T-helper 9 cell (primary cell): ENCODE results near the gene CRYBG2.
A peak's percentile ranks its signal among the peaks of the same experiment; 100 is the strongest.
"Not testable (repeated sequence)": the region's sequence is repeated elsewhere in the genome, so short reads cannot be mapped to it uniquely, and the experiment has no call there.

ENCODE experiments used
- DNase-seq: peaks from one replicate; pipeline ENCODE4 v3.0.0-alpha.2; 2020

Gene CRYBG2

DNA sequence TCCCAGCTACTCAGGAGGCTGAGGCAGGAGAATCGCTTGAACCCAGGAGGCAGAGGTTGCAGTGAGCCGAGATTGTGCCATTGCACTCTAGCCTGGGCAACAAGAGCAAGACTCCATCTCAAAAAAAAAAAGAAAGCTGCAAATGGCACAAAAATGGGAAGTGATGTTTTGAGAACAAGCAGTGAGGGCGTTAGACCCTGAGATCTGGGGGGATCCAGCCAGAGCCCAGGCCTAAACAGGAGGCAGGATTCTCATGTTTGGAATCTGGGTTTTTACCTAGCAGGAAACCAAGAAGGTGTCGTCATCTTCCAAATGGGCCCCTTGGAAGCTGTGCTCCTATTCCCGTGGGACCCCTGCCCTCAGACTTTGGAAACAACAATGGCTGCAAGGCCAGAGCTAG lies 61.2 kb downstream of the CRYBG2 start:
- not testable (repeated sequence) for DNase-seq

DNA sequence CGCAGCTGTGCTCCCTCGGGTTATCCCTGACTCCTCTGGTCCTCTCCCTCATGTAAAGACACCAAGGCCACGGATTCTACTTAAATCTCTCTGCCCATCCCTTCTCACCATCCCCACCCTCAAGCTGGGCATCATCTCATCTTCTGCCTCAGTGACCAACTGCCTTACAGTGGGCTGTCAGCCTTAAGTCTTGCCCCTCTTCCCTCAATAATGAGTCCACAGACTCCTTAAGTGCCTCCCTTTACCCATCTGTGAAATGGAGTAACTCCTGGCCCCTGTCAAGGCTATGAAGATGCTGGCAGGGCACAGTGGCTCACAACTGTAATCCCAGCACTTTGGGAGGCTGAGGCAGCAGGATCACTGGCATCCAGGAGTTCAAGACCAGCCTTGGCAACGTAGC lies 62.0 kb downstream of the CRYBG2 start:
- DNase-seq: no peak

DNA sequence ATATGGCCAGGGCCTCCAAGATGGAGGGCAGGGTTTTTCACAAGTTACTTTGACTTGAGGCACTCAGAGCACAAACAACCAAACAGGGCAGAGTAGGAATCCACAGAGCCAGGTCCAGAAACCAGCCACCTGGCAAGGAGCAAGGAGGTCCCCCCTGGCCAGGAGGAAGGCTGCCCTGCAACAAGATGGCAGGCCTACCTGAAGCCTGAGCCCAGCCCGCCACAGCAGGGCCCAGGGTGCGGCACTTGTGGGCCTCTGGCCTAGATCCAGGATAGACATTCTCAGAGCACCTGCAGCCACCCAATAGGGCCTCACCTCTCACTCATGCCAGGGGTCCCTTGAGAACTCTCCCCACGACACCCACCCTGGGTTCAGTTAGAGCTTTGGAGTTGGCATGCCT lies 62.5 kb downstream of the CRYBG2 start:
- no peak for DNase-seq

DNA sequence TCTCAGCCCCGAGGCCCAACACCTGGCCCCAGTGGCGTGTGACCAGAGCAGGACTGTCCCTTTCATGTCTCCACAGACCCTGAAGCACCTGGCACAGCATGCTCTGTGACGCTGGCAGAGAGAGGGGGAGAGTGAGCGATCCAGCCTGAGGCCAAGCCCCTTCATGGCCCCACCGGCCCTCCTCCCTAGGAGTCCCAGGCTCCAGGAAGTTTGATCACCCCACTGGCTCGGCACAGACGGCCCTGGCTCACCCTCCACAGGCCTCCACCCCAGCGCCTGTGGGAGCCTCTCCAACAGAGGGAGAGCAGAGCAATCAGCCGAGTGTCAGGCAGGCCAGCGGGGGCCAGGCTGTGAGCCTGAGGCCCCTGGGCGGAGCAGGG lies 63.1 kb downstream of the CRYBG2 start:
- no peak for DNase-seq

DNA sequence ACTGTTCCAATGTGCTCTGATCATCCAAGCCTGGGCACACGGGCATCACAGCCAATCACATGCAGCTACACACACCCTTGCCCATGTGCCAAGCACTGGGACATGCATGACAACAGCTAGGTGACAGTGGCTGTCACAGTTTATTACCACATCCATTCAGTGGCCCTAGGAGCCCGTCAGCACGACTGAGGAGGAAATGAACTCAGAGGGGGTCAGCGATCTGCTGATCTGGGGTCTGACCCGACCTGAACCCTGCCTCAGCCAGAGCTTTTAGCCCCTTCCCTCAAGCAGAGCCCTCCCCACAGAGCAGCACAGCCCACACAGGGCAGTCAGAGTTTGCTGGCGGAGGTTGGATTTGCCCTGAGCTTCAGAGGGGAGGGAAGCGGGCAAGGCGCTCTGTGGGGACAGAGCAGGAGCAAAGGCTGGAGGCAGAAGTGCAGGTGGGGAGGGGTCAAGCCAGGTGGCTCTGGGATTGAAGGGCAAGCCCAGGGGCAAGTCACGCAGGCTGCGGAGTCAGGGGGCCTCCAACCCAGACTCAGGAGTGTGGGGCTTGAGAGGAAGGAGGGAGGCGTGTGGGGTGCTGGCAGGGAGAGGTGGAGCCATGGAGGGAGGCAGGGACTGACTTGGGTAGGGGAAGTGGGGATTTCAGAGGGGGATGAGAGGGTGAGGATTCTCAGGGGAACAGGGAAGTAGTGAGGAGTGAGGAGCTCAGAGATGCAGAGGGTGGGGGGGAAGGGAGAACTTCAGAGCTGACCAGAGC lies 63.6 kb downstream of the CRYBG2 start:
- DNase-seq: no peak

DNA sequence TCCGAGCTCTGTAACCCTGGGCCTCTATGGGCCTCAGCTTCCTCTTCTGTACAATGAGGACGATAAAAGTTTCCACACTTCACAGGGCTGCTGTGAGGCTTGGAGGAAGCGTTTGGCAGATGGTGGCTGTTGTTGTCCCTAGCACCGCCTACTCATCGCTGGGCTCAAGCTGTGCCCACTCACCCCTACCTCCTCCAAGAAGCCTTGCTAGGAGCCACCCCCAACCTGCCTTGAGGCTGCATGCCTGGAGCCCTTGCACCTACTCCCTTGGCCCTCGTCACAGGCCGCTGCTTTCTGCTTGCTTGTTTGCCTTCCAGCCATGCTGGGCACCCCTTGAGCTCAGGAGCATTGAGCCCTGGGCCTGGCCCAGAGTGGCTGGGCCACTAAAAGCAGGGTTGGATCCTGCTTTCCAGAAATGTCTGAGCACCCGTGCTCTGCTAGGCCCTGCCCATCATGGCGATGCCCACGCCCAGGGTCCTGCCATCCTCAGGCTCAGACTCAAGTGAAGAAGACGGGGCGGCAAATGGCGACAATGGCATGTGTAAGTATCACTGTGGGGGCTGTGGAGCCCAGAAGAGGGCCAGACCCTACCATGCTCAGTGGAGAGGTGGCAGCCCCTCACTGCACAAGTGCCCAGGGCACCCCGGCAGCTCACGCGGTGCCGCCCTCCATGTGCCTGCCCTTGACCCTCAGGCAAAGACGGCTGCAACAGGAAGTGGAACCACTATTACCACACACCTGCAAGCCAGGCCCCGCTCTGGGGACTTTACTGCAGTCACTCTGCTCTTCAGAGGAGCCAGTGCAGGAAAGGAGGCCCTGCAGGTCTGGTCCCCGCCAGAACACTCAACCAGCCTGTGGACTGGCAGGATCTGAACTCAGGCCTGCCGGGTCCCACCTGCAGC lies 64.5 kb downstream of the CRYBG2 start:
- DNase-seq: no peak

DNA sequence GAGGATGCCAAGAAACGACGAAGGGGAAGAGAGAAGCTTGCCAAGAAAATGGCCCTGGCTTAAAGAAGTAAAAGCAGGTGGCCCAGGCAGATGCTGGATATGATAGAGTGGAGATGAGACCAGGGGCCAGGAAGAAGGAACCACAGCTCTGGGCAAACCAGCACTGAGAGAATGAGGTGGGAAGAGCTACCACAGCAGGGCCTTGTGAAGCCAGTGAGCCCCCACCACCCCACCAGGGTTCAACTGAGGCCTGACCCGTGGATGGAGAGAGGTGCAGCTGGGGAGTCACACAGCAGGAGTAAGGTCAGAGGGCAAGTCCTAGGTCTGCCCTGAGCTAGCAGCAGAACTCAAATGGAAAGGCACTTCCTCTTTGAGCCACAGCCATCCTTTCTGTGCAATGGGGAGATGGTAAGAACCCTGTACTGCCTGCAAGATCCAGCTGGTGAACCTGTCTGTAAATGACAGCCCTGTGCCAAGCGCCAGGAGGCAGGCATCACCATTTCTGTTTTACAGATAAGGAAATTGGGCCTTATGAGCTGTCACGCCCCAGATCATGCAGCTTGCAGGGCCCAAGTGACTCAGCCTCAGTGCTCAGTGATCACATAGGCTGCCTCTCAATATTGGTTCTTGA lies 65.5 kb downstream of the CRYBG2 start:
- peak; percentile 34 for DNase-seq

DNA sequence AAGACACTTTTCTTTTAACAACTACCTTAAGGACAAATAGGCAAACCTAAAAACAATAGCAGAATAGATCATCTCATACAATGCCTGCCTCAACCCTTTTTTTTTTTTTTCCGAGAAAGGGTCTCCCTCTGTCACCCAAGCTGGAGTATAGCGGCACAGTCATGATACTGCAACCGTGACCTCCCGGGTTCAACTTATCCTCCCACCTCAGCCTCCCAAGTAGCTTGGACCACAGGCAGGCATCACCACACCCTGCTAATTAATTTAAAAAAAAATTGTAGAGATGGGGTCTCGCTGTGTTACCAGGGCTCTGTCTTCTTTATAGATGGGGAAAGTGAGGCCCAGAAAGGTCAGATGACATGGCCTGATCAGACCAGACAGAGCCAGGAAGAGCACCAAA lies 66.1 kb downstream of the CRYBG2 start:
- DNase-seq: no peak

DNA sequence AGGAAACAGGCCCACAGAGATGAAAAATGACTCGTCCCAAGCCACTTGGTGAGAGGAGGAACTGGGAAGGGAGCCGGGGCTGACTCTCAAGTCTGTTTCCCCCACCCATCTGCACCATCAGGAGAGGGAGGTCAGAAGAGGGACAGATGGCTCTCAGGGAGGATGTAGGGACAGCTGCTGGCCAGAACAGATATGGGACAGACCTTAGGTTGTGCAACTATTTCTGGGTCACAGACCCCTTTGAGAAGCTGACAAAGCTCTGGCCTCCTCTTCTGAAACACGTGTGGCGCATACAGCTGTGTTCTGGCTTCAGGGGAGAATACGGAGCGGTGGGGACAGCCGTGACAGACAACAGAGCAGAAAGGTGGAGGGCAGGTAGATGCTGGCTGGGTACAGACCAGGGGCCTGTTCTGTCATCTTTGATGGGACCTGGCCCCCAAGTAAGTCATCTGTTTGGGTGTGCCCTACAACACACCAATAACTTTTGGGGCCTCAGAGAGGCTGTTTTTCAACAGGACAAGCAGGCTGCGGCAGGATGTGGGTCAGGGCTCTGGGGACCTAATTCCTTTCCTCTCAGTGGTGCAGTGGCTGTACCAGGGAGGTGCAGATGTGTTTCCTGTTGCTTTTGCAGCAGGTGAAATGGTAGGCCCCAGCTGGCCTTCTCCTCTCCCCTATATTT lies 66.8 kb downstream of the CRYBG2 start:
- DNase-seq: peak; percentile 61

DNA sequence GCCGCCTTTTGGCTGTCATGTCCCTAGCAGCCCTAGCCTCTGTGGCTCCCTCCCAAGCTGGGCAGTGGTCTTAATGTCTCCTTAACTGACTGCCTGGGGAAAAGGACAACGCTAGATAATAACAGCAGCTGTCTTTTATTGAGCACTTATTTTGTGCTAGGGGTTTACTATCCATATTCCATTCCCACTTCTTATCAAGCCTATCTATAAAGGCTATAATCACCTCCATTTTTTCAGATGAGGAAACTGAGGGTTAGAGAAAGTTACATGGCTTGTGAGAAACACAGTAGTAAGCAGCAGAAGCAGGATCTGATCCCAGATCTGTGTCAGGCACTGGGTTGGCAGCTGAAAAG lies 67.9 kb downstream of the CRYBG2 start:
- DNase-seq: no peak

DNA sequence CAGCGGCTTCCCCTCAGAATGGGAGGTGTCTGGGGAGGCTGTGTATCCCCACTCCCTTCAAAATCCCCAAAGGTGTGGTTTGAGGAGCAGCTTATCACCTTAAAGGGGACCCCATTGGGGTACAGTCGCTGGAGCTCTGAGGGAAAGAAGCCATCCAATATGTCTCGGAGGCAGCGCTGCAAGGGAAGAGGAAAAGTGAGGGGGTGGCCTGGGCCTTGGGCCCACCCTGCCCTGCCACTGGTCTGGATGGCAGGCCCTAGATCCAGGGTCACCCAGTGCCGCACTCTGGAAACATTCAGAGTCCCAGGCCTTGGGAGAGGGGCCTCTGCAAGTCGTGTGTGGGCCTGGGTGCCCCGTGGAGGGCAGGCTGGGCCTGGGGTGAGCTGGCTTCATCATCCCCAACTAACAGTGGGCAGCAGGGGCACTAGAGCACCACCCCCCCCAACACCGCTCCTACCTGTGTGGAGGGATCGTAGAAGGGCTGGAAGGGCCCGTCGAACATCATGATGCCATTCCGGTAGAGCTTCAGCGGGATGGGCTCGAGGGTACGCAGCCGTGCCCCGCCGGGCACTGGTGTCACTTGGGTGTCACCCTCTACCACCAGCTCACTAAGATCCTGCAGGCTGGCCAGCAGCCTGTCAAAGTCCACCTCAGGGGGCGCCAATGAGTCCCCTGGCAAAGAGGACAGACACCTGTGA lies 68.4 kb downstream of the CRYBG2 start:
- no peak for DNase-seq

DNA sequence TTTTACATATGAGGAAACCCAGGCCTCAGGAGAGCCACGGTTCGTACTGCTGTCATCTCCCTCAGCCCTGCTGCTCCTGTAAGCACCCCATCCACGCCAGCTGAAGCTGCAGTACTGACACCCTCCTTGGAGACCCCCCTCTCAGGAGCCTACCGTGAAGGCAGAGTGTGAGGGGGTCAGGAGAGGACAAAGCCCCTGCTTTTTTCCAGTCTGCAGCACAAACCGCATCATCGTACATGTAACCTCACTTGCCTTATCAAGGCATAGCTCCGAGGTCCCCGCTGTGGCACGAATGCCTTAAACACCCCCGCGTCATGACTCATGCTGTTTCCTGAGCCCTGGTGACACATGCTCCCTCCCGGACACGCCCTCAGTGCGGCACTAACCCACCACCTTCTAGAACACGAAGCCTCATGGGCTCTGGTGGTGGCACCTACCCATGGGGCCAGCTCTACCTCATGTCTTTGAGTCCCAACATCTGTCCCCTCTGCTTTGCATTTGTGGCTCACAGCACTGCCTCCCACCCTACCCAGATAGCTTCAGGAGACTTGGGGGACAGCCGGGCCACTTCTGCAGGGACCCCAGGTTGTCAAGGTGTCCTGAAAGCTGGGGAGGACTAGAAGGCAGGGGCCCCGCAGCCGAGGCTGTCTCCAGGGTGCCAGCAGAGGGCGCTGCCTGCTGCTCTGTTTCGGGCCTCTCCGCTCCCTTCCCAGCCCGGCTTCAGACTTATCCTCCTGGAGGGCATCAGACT lies 69.2 kb downstream of the CRYBG2 start:
- peak; percentile 87 for DNase-seq

DNA sequence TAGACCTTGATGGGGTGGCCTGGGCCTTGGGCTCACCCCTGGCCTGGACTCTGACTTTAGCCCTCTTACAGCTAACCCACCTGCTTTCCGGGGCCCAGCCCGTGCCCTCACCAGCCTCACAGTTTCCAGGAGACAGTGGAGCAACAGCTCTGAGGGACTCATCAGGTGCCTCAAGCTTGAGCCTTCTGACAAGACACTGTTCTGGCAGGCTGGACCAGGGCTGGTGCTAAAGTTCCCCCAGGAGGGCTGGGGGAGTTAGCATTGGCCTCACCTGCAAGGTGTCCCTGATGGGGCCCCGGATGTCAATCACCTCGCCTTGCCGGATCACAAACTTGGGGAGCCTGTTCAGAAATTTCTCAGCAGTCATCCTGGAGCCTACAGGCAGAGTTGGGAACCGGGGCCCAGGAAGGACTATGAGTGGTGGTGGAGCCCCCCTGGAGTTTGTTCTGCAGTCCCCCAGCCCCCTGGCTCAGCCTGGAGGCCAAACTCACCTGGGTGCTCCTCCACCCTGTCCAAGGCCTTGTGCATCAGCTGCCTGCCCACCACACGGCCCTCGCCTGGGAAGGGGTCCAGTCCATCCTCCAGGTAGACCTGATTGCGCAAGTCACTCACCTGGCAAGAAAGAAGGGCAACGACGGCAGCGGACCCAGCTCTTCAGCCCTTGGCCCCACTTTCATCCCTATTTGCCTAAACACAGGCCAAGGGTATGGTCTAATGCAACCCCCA lies 69.9 kb downstream of the CRYBG2 start:
- no peak for DNase-seq

DNA sequence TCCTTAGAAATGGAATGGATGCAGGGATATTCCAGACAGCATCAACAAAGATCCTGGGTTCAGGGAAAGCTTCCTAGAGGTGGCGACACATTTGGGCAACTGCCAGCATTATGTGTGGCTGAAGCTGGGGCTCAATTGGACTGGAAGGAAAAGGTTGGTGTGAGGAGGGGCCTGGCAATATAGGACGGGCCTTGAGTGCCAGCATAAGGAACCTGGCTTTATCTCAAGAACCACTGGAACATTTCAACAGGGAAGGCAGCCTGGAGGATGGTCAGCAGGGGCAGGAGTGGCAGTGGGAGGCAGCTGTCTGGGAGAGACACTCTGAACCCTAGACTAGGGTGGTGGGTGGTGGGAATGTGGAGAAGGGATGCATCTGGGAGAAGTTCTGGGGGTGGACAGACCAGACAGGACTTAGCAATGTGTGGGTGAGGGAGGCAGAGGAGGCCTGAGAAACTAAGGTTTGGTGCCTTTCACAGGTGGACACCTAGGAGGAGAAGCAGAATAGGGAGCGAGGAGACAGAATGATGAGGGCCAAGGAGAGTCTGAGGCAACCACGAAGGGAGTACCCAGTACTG lies 70.6 kb downstream of the CRYBG2 start:
- no peak for DNase-seq

DNA sequence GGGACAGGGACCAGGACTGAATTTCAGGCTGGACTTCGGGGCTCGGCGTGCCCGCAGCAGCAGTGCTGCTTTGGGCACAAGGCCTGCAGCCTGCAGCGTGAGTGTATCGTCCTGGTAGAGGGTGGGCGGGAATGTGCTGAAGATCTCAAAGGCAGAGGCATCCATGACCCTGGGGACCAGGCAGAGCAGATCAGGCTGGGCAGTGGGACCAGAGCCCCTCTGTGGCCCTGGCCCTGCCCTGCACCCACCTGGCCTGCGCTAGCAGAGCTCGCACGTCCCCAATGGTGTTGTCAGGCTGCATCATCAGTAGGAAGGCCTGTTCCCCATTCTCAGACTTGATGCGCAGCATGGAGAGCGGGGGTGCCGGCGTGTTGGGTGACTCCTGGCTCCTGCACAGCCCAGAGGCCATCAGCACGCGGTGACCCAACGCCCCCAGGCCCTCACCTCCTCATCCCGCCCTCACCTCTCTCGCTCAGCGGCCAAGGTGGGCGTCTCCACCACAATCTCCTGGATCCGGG lies 71.5 kb downstream of the CRYBG2 start:
- no peak for DNase-seq

DNA sequence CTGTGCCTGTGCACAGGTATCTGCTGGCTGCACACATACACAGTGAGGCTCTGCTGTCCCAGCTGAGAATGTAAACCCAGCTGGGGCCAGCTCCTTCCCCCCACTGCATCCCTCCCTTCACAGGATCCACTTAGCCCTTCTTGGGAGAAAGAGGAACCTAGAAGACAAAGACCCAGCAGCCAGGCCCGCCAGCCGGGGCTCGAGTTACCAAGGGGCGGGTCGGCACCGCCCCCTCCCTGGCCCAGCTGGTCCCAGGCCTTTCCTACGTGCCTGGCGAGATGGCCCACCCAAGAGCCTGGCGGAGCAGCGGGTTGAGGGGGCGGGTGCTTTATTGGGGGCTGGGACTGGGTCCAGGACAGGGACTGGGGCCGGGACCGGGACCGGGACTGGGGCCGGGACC lies 72.0 kb downstream of the CRYBG2 start:
- no peak for DNase-seq

DNA sequence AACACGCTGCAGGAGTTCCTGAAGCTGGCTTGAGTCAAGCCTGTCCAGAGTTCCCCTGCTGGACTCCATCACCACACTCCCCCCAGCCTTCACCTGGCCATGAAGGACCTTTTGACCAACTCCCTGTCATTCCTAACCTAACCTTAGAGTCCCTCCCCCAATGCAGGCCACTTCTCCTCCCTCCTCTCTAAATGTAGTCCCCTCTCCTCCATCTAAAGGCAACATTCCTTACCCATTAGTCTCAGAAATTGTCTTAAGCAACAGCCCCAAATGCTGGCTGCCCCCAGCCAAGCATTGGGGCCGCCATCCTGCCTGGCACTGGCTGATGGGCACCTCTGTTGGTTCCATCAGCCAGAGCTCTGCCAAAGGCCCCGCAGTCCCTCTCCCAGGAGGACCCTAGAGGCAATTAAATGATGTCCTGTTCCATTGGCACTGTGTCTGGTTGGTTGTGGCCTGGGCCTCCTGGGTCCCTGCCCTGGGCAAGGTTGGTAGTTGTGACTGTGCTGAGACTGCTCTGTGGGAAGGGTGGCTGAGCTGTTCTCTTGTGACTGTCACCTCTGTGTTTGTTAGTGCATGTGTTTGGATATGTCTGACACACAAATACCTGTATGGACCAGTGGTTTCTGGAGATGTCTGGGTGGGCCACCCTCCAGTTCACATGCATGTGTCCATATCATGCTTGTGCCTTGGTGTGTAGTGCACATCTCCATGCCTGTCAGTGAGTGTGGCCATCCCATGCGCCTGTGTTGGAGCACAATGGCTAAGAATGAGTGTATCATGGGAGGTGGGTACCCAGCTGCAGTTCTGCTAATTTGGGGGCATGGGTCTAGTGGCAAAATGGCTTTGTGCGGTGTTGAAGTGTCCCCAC lies 72.6 kb downstream of the CRYBG2 start:
- no peak for DNase-seq

DNA sequence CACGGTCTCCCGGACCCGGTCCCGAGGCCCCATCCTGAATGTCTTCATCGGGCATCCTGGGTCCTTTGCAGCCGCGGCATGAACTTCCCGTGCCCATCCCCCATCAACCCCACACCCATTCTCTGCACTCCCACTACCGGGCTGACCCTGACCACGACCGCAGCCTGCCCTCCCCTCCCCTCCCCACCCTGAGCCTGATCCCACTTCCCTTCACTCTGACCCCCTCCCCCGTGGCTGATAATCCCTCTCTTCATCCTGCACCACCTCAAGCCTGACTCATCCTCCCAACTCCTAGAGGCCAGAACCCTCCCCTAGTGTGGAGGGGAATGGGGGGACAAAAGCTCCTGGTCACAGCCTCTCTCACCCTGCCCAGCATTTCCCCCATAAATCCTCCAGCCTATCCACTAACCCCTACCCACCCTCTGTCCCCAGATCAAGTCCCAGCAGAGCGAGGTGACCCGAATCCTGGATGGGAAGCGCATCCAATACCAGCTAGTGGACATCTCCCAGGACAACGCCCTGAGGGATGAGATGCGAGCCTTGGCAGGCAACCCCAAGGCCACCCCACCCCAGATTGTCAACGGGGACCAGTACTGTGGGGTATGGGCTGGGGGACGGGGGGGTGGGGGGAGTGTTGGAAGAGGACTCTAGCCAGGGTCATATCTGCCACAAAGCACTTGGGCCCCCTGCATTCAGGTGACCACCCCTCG lies 73.4 kb downstream of the CRYBG2 start:
- DNase-seq: no peak
